22Rv1 (cell line): ENCODE data around the gene PACSIN1.

Experiments
- CTCF ChIP-seq: fragments of 450-650 bp; IDR thresholded peaks from 2 replicates; pipeline ENCODE4 v1.5.1; 2017; ENCODE audit warnings: mild to moderate bottlenecking
- ZFX ChIP-seq: fragments of 450-650 bp; IDR thresholded peaks from 2 replicates; pipeline ENCODE4 v1.6.1; 2017; ENCODE audit warnings: antibody characterized with exemption, borderline replicate concordance

- TF ChIP-seq CTCF = no peak
- no peak for TF ChIP-seq ZFX
These were observed 49.0 kb downstream of the PACSIN1 start for GRCh38 chr6:34514593-34515472.
